HUES48 (cell line): ENCODE data around the gene TTYH2.

Experiments used
- H3K27ac ChIP-seq: one replicate; pipeline ENCODE4 v1.7.0; 2013; ENCODE audit warnings: low read depth, low read length, inconsistent platforms
- H3K27me3 ChIP-seq: 2 replicates; pipeline ENCODE4 v1.6.1; 2013; ENCODE audit warnings: mild to moderate bottlenecking, low read length; ENCODE audit not compliant: control insufficient read depth, insufficient read depth
- H3K36me3 ChIP-seq: 2 replicates; pipeline ENCODE4 v1.6.1; 2013; ENCODE audit warnings: low read length; ENCODE audit not compliant: control insufficient read depth, insufficient read depth
- H3K4me1 ChIP-seq: 2 replicates; pipeline ENCODE4 v1.6.1; 2013; ENCODE audit warnings: mild to moderate bottlenecking, low read length; ENCODE audit not compliant: control insufficient read depth, insufficient read depth
- H3K4me3 ChIP-seq: 2 replicates; pipeline ENCODE4 v1.5.1; 2013; ENCODE audit warnings: mild to moderate bottlenecking, low read depth, low read length
- H3K9ac ChIP-seq: 2 replicates; pipeline ENCODE4 v1.6.1; 2013; ENCODE audit warnings: mild to moderate bottlenecking, low read depth, low read length, moderate library complexity
- H3K9me3 ChIP-seq: 2 replicates; pipeline ENCODE4 v1.6.1; 2013; ENCODE audit warnings: low read length; ENCODE audit not compliant: control insufficient read depth, insufficient read depth

TTYH2 gene

DNA sequence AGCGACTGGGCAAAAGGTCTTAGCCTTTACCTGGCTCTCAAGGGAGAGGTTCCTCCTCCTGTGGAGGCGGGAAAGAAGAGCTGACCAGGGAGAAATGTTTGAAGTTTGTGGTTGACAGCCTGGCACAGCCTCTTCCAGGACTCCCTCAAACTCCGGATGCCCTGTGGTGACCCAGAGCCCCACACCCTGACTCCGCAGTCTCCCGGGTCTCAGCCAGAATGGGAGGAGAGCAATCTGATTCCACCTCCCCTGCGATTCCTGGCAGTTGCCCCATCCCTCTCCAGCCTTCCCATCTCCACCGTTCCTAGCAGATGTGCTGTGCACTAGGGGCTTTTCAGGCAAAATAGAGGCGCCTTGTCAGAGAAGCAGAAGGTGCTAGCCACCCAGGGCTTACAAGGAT, 55.2 kb downstream of the TTYH2 start:
- Histone ChIP-seq H3K27me3 (0 out of 2 replicates have a peak, but pooled peaks cover under 1% of the 10 kb centered on the region), H3K4me3 (no peak overlapping the region), H3K9ac (no peak overlapping the region), H3K9me3 (no peaks in the 10 kb centered on the region), H3K4me1 (peaks cover 7% of the 10 kb centered on the region; the same call in 1 of the 2 replicates), H3K36me3 (no peaks in the 10 kb centered on the region), H3K27ac (no peak overlapping the region)

DNA sequence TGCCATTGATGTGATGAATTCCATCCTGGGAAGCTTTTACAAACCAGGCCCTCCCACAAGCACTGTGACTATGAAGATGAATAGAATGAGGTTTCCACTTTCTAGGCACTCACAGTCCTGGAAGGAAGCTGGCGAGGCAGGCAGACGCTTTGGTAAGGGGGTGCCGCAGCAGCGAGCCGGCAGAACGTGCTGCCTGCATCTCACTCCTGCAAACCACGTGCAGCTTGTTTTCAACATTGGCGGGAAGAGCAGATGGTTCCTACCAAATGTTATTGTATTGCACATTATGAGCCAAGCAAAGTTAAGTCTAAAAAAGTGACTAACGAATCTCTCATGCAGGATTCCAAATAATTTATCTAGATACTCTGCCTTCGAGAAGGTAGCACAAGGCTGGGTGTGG, 57.0 kb downstream of the TTYH2 start:
- Histone ChIP-seq H3K4me1 (peaks cover 10% of the 10 kb centered on the region; the same call in 1 of the 2 replicates), H3K9me3 (no peaks in the 10 kb centered on the region), H3K27me3 (peaks cover 15% of the 10 kb centered on the region), H3K36me3 (no peaks in the 10 kb centered on the region), H3K4me3 (no peak overlapping the region), H3K9ac (no peak overlapping the region), H3K27ac (no peak overlapping the region)

DNA sequence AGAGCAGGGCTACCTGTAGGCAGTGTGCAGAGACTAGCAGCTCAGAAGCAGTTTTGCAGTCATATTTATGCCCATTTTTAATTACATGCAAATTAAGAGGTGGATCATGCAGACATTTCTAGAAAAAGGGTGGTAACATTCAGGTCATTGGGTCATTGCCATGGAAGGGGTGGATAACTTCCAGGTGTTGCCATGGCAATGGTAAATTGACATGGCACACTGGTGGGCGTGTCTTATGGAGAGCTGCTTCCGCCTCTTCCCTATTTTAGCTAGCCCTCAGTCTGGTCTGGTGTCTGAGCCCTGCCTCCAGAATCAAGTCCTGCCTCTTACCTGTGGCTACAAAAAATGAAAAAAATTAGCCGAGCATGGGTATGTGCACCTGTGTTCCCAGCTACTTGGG, 57.9 kb downstream of the TTYH2 start:
- Histone ChIP-seq H3K27ac (no peak overlapping the region), H3K9ac (no peak overlapping the region), H3K36me3 (no peaks in the 10 kb centered on the region), H3K9me3 (no peaks in the 10 kb centered on the region), H3K4me1 (peaks cover 10% of the 10 kb centered on the region; the same call in 1 of the 2 replicates), H3K4me3 (no peak overlapping the region), H3K27me3 (peaks cover 15% of the 10 kb centered on the region)

DNA sequence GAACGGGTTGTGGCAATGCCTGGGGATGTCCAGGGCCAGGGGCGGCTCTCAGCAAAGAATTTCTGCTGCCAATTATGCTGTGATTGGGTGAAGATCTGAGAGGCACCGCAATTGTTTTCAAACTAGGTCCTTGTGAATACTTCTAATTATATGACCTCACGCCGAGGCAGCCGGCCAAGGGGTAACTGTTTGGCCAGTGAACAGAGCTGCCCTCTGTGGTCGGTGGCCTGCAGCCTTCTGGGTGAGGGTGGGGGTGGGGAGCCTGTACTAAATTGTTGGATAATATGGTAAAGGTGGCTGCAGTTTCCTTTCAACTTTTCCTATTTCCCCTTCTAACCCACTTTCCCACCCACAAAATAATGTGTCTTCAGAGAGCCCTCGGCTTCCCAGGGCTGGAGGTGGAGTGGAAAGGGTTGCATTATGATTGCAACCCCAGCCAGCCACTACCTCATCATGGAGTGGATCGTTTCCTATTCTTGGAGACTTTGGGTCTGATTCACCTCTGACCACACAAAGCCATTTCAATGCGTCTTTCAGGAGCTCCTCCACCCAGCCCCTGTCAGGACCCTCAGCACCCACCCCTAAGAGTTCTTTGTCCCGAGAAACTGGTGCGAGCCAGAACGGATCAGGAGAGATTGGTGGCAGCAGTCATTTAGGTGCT, 58.7 kb downstream of the TTYH2 start:
- Histone ChIP-seq H3K4me3 (no peak overlapping the region), H3K9ac (no peak overlapping the region), H3K4me1 (peaks cover 10% of the 10 kb centered on the region; the same call in 1 of the 2 replicates), H3K27me3 (peaks cover 15% of the 10 kb centered on the region), H3K27ac (peak overlapping the region; percentile 8), H3K9me3 (no peaks in the 10 kb centered on the region), H3K36me3 (no peaks in the 10 kb centered on the region)

DNA sequence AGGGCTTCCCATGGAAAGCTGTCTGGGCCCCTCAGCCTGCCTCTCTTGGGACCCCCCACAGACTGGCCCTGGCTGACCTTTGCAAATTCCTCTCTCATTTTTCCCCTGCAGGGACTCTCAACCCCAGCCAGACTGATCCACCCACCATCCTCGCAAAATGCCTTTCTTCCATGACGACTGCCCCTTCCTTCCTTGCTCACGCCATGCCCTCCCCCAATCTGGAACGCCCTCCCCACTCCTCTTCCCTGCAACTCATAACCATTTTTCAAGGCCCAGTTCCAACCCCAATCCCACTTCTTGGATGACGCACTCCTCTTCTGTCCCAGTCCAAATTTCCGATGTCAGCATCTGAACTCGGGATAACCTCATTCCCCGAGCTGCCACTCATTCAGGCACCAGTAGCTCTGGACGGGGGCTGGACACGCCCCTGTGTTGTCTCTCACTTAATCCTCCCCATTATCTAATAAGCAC, 59.4 kb downstream of the TTYH2 start:
- peaks cover 15% of the 10 kb centered on the region for H3K27me3 ChIP-seq
- no peak overlapping the region for H3K4me3 ChIP-seq
- no peaks in the 10 kb centered on the region for H3K36me3 ChIP-seq
- no peak overlapping the region for H3K9ac ChIP-seq
- H3K4me1 ChIP-seq, result peaks cover 10% of the 10 kb centered on the region; the same call in 1 of the 2 replicates
- no peak overlapping the region for H3K27ac ChIP-seq
- no peaks in the 10 kb centered on the region for H3K9me3 ChIP-seq

DNA sequence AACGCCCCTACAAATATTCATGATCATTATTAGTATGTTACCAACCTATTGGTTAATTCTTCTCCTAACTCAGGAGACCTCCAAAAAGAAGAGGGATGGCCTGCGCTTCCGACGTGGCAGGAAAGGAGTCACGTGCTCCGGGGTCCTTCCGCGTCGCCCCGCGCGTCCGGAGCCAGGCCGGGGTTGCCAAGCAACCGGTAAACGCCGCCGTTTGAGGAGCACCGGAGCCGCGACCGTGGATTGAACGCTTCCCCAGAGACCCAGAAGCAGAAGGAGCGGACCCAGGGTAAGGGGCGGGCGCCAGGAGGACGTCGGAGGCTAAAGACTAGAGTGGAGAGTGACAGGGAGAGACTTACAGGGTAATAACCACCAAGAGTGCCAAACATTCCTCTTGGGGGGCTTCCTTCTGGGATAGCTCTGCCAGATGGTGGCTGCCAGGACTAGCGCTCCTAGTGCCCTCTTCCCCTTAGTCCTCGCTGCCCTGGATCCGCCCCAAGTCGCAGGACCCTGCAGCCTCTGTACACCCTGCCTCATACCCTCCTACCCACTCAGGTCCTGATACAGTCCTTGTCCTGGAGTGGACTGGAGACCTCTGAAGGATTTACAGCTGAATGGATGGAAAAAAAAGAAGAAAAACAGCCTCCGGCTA, 60.8 kb downstream of the TTYH2 start, which contains the start of gene DNAI2:
Gene DNAI2 (plus strand): TSS at position 175 of the 649 bp plus-strand sequence. CDS start 7,584 bp downstream, outside the sequence.
- no peak within 1 kb of the TSS for H3K9ac ChIP-seq
- H3K27ac ChIP-seq, result no peak within 1 kb of the TSS
- peaks cover 15% of the 10 kb centered on the region for H3K27me3 ChIP-seq
- H3K4me3 ChIP-seq, result peak within 1 kb of the TSS; percentile 45; the same call in 1 of the 2 replicates
- H3K9me3 ChIP-seq, result no peaks in the 10 kb centered on the region
- H3K36me3 ChIP-seq, result no peaks in the 10 kb centered on the region
- peaks cover 10% of the 10 kb centered on the region; the same call in 1 of the 2 replicates for H3K4me1 ChIP-seq

DNA sequence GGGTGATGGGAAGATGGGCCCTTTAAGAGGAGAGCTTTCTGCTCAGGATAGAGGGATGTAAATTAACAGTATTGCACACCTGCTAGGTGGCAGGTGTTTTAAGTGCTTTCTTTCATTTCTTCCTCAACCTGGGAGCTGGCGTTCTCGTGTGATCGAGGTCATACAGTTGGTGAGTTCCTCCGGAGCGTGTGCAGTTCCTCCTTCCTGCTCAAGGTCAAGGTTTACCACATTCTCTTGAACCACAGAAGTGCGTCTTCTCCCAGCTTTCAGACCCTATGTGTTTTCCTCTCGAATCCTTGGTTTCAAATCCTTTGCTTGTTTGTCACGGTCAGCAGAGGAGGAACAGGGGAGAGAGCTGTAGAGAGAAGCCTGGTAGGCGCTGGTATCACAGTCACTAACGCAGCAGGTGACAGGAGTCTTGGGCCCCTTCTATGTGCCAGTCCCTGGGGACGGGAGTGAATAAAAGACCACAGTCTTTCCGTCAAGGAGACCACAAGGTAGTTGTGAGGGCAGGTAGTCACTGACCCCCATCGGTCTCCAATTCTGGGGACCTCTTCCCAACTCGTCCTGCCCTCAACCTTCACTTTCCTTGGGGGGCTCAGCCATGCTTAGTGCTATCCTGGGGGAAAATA, 61.5 kb downstream of the TTYH2 start:
- Histone ChIP-seq H3K4me3 (no peak overlapping the region), H3K9ac (no peak overlapping the region), H3K27ac (no peak overlapping the region), H3K36me3 (no peaks in the 10 kb centered on the region), H3K4me1 (peaks cover 10% of the 10 kb centered on the region; the same call in 1 of the 2 replicates), H3K27me3 (peaks cover 15% of the 10 kb centered on the region), H3K9me3 (no peaks in the 10 kb centered on the region)

DNA sequence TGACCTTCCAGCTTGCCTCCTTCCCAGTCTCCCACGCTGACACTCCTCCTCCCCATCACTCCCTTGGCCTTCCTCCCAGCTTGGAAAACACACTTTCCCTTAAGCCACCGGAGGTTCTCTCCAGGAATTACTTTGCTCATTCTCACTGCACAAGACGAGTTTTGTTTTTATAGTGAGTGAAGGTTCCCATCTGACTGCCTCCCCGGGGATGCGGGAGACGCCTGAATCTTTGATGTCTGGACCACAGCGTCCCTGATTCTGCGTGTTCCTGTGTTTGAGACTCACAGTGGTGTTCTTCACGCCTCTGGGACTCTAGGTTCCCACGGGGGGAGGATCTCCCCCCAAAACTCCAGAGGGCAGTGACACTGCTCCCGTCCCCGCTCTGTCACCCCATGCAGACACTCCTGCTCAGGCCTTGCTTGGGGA, 62.7 kb downstream of the TTYH2 start:
- H3K9me3 ChIP-seq, result no peaks in the 10 kb centered on the region
- H3K4me3 ChIP-seq, result no peak overlapping the region
- no peak overlapping the region for H3K27ac ChIP-seq
- no peak overlapping the region for H3K9ac ChIP-seq
- peaks cover 15% of the 10 kb centered on the region for H3K27me3 ChIP-seq
- H3K4me1 ChIP-seq, result peaks cover 10% of the 10 kb centered on the region; the same call in 1 of the 2 replicates
- H3K36me3 ChIP-seq, result no peaks in the 10 kb centered on the region

DNA sequence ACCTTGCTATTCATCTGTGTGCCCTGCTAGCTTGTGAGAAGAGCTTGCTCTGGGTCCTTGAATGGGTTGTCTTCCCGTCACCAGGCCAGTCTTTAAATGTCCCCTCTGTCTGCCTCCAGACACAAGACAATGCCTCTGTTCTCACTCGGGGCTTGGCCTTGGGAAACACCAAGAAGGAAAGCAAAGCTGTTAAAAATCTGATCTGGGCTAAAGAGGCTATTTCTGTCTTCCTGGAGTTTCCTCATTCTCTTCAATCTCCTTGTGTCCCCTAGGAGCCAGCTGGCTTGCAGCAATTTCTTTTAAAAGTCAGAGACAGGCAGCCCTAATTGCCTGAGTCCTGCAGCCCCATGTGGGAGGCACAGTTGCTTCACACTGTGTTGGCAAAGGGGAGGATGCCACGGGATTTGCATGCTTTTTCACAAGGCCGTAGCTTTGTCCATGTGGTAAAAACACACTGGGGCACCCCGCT, 63.2 kb downstream of the TTYH2 start:
- Histone ChIP-seq H3K9ac (no peak overlapping the region), H3K9me3 (no peaks in the 10 kb centered on the region), H3K27me3 (peaks cover 15% of the 10 kb centered on the region), H3K27ac (no peak overlapping the region), H3K4me1 (peaks cover 10% of the 10 kb centered on the region; the same call in 1 of the 2 replicates), H3K36me3 (no peaks in the 10 kb centered on the region), H3K4me3 (no peak overlapping the region)

DNA sequence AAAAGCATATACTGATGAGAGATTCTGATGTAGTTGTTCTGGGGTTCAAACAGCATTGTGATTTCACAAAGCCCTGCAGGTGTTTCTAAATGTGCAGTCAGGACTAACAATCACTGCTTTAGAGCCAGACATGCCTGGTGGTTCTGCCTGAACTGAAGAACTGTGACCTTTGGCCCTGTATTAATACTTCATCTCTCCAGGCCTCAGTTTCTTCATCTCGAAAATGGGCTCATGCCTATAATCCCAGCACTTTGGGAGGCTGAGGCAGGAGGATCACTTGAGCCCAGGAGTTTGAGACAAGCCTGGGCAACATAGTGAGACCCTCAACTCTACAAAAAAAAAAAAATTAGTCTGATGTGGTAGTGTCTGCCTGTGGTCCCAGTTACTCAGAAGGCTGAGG, 64.6 kb downstream of the TTYH2 start:
- H3K27ac ChIP-seq, result no peak overlapping the region
- H3K9me3 ChIP-seq, result no peaks in the 10 kb centered on the region
- no peaks in the 10 kb centered on the region for H3K36me3 ChIP-seq
- peaks cover 15% of the 10 kb centered on the region for H3K27me3 ChIP-seq
- no peak overlapping the region for H3K4me3 ChIP-seq
- H3K9ac ChIP-seq, result no peak overlapping the region
- peaks cover 3% of the 10 kb centered on the region; the same call in 1 of the 2 replicates for H3K4me1 ChIP-seq
